ACC112 (cell line): Measurements from ENCODE around the gene ZNF541.
"Not testable (repeated sequence)": the region's sequence is repeated elsewhere in the genome, so short reads cannot be mapped to it uniquely, and the experiment has no call there.

Source experiments
- H2AFZ ChIP-seq: fragments of 200-600 bp; sonication (generic); one replicate; pipeline ENCODE4 v1.6.0; 2017; ENCODE audit warnings: antibody characterized with exemption, low read length; ENCODE audit not compliant: unreplicated experiment
- H3K27ac ChIP-seq: fragments of 200-600 bp; sonication (generic); 2 replicates; pipeline ENCODE4 v1.5.1; 2014; ENCODE audit warnings: low read depth, mild to moderate bottlenecking, antibody characterized with exemption, low read length, moderate library complexity
- H3K27me3 ChIP-seq: fragments of 200-600 bp; sonication (generic); 2 replicates; pipeline ENCODE4 v1.6.1; 2014; ENCODE audit warnings: mild to moderate bottlenecking, antibody characterized with exemption, low read length, moderate library complexity, mixed read lengths; ENCODE audit not compliant: insufficient read depth
- H3K36me3 ChIP-seq: fragments of 200-600 bp; sonication (generic); 2 replicates; pipeline ENCODE4 v1.6.1; 2016; ENCODE audit warnings: mild to moderate bottlenecking, antibody characterized with exemption, low read length, moderate library complexity, mixed read lengths; ENCODE audit not compliant: insufficient read depth
- H3K4me1 ChIP-seq: fragments of 200-600 bp; sonication (generic); one replicate; pipeline ENCODE4 v1.6.1; 2016; ENCODE audit warnings: low read length, mixed read lengths; ENCODE audit not compliant: insufficient read depth, unreplicated experiment, control insufficient read depth
- H3K4me3 ChIP-seq: fragments of 200-600 bp; sonication (generic); 2 replicates; pipeline ENCODE4 v1.5.1; 2014; ENCODE audit warnings: mild to moderate bottlenecking, low read depth, low read length
- H3K79me2 ChIP-seq: fragments of 200-600 bp; sonication (generic); one replicate; pipeline ENCODE4 v1.6.0; 2016; ENCODE audit warnings: low read length; ENCODE audit not compliant: control insufficient read depth, unreplicated experiment, insufficient read depth

The ZNF541 gene

DNA sequence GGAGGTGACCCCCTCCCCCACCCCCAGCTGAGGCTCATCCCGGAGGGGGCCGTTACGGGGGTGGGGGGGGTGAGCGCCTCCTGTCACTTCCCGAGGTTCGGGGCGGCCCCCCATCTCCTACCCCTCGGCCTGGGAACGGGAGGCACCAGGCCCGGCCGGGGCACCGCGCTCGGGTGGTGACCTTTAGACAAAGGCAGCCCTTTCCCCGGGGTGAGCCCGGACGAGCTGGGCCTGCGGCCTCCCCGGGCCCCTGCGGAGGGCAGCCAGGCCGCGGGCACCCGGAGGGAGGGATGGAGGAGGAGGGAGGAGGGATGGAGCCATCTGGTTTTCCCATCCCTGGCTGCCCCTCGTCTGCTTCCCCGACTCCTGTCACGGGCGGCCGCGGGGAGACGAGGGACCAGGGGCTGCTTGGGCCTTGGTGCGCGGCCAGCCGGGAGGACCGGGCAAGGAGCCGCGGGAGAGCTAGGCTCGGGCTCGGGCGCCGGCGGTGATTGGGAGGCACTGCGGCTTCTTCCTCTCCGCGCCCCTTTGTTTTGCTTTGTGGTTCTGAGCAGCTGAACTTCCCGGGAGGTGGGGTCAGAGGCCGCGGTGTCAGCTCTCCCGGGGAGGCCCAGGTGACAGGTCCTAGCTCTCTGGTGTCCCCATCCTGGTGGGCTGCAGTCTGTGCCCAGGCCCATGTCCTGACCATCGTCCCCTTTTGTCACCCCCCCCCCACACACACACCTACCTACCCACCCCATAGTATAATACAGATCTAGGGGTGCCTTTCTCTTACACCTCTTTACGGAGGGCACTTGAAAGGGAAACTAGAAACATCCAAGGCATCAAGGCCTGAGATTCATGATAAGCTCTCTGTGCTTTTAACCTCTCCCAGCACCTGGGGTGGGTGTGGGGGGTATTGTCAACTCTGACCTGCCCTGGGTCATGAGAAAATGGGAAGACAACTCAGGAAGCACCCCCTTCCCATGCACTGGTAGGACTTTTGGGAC is 37.3 kb upstream of the ZNF541 start:
- no peak overlapping the region for H2AFZ ChIP-seq
- no peaks in the 10 kb centered on the region for H3K27me3 ChIP-seq
- peak overlapping the region; percentile 89 for H3K4me3 ChIP-seq
- peak overlapping the region; percentile 62 for H3K27ac ChIP-seq
- no peaks in the 10 kb centered on the region; the same call in 1 of the 2 replicates for H3K36me3 ChIP-seq
- peaks cover 18% of the 10 kb centered on the region for H3K4me1 ChIP-seq
- H3K79me2 ChIP-seq: peaks cover 64% of the 10 kb centered on the region

DNA sequence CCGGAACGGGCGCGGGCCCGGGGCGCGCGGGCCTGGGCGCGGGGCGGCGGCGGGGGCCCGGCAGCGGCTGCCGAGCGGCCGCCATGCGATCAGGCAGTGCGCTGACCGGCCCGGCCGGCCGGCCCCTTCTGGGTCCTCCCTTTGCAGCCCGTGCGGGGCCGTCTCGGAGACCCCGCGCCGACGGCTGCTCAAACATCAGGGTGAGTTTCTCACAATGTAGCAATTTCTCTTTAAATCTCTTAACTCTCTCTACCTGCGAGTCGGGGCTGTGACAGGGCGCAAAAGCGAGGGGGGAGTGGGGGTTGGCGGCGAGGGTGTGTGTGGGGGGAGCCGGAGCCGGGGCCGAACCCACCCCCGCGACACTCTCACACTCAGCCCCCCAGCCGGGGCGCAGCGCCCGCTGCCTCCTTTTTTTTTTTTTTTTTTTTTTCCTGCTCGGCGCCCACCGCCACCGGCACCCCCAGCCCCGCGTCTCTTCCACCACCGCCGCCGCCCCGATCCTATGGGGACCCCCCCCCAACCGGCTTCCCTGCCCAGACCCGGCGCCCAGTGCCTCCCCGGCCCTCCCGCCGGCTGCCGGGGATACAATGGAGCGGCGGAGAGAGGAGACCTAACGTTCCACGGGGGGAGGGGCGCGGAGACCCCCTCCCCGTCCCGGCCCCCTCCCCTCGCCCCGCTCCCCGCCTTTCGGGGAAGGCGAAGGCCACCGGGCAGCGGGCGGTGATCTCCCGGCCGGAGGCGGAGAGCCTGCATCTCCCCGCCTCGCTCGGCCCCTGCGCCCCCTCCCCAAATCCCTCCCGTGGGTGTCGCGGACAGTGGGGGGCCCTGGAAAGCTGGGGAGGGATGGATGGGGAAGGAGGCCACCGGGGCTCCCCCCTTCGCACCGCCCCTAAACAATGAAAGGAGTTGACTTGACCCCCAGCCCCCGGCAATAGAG is 36.3 kb upstream of the ZNF541 start, which contains the start of gene BICRA:
TSS of gene BICRA (plus strand) at position 166 of the 937 bp plus-strand sequence. CDS start 64,441 bp downstream, outside the sequence.
- Histone ChIP-seq H2AFZ (peak within 1 kb of the TSS; percentile 72), H3K4me1 (peaks cover 18% of the 10 kb centered on the region), H3K79me2 (peaks cover 54% of the 10 kb centered on the region), H3K27ac (peak within 1 kb of the TSS; percentile 86), H3K4me3 (peak within 1 kb of the TSS; percentile 92), H3K36me3 (no peaks in the 10 kb centered on the region; the same call in 1 of the 2 replicates), H3K27me3 (no peaks in the 10 kb centered on the region)

DNA sequence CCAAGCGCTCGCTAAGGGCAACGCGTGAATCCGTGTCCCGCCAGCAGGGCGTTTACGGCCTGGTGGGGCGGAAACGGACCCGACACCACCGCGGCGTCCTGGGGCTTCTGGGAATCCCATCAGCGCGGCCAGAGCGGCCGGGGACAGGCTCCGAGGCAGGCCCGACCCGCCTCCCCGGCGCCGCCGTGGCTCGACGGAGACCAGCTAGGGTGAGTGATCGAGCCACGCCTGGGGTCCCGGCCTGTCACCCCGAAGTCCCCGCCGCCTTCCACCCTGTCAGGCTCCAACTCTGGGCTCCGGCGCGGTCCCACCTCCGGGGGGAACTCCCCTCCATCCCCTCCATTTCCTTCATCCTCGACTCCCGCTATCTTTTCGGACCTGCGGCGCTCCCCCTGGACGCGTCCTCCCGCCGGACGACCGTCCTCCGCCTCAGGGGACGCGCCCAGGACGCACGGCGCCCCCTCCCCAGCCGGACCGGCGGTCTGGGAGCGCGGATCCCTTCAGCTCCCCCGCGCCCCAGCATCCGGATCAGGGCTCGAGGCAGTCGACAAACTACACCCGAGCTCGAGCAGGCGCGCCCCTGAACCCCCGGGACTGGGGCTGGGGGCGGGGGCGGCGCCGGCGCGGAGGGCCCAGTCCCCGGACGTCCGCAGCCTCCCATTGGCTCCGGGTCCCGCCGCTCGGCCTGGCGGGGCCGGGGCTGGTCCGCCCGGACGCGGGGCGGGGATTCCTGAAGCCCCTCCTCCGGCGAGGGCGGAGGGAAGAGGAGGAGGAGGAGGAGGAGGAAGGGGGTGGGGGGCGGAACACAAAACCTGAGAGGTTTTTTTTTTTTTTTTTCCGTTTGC is 35.3 kb upstream of the ZNF541 start:
- Histone ChIP-seq H3K27ac (peak overlapping the region; percentile 86), H3K36me3 (no peaks in the 10 kb centered on the region; the same call in 1 of the 2 replicates)

DNA sequence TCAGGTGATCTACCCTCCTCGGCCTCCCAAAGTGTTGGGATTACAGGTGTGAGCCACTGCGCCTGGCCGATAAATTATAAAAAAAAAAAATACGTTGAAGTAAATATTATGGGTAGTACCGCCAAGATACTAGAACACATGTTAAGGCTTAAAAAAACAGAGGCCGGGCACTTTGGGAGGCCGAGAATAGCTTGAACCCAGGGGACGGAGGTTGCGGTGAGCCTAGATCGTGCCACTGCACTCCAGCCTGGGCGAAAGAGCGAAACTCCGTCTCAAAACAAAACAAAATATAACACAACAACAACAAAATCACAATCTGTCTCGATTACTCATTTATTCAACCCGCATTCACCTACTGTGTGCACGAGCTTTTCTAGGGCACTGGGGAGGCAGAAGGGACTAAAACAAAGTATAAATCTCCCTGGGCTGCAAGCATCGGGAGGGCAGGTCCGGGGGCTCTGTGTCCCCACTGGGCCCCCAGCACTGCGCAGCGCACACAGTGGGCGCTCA is 34.7 kb upstream of the ZNF541 start:
- Histone ChIP-seq H3K36me3 (no peaks in the 10 kb centered on the region; the same call in 1 of the 2 replicates), H3K79me2 (peaks cover 38% of the 10 kb centered on the region), H3K27me3 (no peaks in the 10 kb centered on the region), H2AFZ (no peak overlapping the region), H3K4me1 (peaks cover 8% of the 10 kb centered on the region), H3K27ac (peak overlapping the region; percentile 86), H3K4me3 (peak overlapping the region; percentile 92)

More for the DNA sequence above, 35.3 kb upstream of the ZNF541 start:
- Histone ChIP-seq H3K4me3 (peak overlapping the region; percentile 92), H2AFZ (peak overlapping the region; percentile 72), H3K79me2 (peaks cover 45% of the 10 kb centered on the region), H3K27me3 (no peaks in the 10 kb centered on the region), H3K4me1 (peaks cover 15% of the 10 kb centered on the region)

DNA sequence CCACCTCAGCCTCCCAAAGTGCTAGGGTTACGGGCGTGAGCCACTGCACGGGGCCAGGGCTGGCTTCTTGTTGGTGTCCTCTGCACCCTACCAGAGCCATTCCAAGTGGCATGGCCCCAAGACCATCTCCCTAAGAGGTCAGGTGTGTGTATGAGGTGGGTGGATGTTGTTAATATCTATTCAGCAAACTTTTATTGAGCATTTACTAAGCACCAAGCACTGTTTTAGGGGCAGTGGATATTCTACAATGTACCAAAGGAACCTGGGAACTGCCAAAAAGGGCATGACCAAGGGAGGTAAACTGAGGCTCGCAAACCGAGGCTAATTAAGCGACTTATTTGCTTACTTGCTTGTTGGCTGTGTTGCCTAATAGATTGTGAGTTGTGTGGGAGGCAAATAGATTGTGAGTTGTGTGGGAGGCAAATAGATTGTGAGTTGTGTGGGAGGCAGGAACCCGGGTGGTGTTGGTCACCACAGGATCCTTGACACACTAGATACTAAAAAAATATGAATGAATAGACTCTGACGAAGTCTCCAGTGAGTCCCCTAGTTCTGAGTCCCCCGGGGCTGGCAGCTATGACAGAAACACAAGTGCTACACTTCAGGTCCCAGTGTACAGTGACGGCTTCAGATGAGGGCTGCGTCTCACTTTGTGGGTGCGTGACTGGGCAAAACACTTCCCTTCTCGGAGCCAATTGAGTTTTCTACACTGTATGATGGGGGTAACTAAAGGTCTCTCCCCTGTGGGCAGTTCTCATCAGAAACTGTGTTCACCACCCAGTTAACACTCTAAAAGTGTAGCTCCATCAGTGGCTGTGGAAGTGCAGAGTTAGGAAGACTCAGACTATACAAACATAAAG is 31.0 kb upstream of the ZNF541 start:
- H3K4me3 ChIP-seq: no peak overlapping the region
- H3K79me2 ChIP-seq: peaks cover 6% of the 10 kb centered on the region
- H2AFZ ChIP-seq: no peak overlapping the region
- H3K27ac ChIP-seq: no peak overlapping the region
- H3K4me1 ChIP-seq: no peaks in the 10 kb centered on the region
- no peaks in the 10 kb centered on the region for H3K27me3 ChIP-seq
- no peaks in the 10 kb centered on the region; the same call in 1 of the 2 replicates for H3K36me3 ChIP-seq

DNA sequence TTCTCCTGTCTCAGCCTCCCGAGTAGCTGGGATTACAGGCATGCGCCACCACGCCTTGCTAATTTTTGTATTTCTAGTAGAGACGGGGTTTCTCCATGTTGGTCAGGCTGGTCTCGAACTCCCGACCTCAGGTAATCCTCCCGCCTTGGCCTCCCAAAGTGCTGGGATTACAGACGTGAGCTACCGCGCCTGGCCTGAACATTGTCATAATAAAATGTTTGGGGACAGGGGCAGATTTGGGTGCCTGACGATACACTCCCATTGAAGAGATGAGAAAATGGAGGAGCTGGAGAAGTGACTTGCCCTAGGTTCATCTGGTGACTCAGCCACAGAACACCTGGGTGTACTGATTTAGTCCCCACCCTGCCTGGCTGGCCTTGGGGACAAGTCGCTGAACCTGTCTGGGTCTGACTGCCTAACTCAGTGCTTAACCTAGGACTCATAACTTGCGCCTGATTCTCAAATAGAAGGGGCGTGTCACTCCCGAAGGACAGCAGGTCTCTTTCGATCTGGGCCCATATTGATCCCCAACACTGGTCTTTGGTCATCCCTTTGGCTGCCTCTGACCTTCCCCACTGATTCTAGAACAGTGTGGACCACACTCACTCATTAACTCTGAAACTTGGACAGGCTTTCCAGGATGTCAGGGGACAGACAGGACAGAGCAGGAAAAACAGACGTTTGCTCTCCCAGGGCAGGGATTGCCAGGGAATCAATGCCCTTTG is 28.4 kb upstream of the ZNF541 start:
- H3K4me3 ChIP-seq: peak overlapping the region; percentile 78
- H3K27ac ChIP-seq: peak overlapping the region; percentile 49; the same call in 1 of the 2 replicates
- no peaks in the 10 kb centered on the region for H3K36me3 ChIP-seq
- no peaks in the 10 kb centered on the region for H3K79me2 ChIP-seq
- no peak overlapping the region for H2AFZ ChIP-seq
- peaks cover 6% of the 10 kb centered on the region for H3K4me1 ChIP-seq
- H3K27me3 ChIP-seq: no peaks in the 10 kb centered on the region

DNA sequence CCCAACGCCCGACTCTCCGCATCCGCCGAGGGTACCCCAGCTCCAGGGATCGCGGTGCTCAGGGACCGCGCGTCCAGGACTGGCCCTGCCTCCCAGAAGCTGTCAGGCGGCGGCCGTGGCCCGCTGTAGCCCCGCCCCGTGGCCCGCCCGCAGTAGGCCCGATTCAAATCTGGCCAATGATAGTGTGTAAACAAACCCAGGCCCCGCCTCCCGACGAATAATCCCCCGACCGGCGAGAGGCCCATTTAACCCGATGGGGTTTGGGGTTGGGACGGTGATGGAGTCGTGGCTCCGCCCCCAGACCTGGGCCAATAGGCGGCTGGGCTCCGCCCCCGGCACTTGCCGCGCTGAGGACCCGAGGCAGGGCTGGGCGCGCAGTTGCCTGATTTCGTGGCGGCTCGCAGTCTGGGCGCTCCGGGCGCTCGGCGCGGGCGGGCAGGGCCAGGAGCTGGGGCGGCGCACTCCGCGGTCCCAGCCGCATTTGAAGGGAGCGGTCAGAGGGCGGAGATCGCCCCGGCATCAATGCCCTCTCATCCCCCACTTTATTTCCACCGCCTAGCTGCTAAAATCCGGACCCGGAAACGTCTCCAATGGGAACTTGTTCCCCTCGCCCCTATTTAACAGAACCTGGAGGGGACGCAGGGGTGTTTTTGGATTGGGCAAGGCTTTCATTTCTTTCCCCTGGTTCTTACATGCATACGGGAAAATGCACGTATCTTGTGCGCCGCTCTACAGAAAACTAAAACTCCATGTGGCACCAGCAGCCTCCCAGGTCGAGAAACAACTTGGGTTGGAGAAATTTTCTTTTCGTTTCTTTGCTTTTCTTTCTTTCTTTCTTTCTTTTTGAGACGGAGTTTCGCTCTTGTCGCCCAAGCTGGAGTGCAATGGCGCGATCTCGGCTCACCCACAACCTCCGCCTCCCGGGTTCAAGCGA is 27.6 kb upstream of the ZNF541 start:
- peak overlapping the region; percentile 82 for H3K27ac ChIP-seq

DNA sequence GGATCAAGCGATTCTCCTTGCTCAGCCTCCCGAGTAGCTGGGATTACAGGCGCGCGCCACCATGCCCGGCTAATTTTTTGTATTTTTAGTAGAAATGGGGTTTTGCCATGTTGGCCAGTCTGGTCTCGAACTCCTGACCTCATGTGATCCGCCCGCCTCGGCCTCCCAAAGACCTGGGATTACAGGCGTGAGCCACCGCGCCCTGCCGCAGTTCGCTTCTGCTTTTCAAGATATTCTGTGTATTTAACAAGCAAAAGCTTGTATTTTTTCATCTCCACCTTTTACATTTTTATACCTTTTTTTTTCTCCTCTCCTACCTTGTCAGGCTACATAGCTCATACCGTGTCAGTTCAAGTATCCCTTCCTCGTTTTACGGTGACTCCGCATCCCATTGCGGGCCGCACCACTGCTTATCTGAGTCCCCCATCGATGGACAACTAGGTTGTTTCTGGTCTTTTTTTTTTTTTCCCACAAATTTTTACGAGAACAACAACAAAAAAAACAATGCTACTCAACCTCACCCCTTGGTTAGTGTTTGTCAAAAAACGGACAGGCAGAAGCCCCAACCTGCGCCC is 26.8 kb upstream of the ZNF541 start:
- not testable (repeated sequence) for H3K4me1 ChIP-seq, H3K79me2 ChIP-seq, H2AFZ ChIP-seq, H3K36me3 ChIP-seq, H3K27me3 ChIP-seq
- peak overlapping the region; percentile 71 for H3K4me3 ChIP-seq
- peak overlapping the region; percentile 82 for H3K27ac ChIP-seq

More for the DNA sequence above, 27.6 kb upstream of the ZNF541 start:
- H3K36me3 ChIP-seq: no peaks in the 10 kb centered on the region
- peaks cover 6% of the 10 kb centered on the region for H3K4me1 ChIP-seq
- no peaks in the 10 kb centered on the region for H3K79me2 ChIP-seq
- H3K27me3 ChIP-seq: no peaks in the 10 kb centered on the region
- H2AFZ ChIP-seq: peak overlapping the region; percentile 29
- H3K4me3 ChIP-seq: peak overlapping the region; percentile 78
